ENCODE data around the gene VIL1. TPM values are rescaled to one million over a fixed set of nuclear protein-coding genes. Genes with fewer than 3 reads are reported as not detected.

Gene VIL1
- total and polyA plus RNA-seq, 2 of the 13 experiments (the other 11 are each of a cell fraction or from before 2014, with no cell fraction given), result 287 to 301 TPM

GRCh38 chr2:218396688-218397462, 22.0 kb upstream of the VIL1 start (continued):
- TF ChIP-seq POLR2A (IDR thresholded peaks at IDR 0.05; ENCODE audit: insufficient read depth in 1 of 2, low read depth in 2 of 2, low read length in 2 of 2) (0 out of 4 replicates have a peak, but pooled peaks of 1 of the 2 experiments have one; percentile 7), ARID5B (CRISPR knock-in tag; IDR thresholded peaks at IDR 0.05) (peak; percentile 53; the same call in 1 of the 2 replicates), ZNF441 (CRISPR knock-in tag; IDR thresholded peaks at IDR 0.05; ENCODE audit: borderline replicate concordance) (peak; percentile 14; the same call in 1 of the 2 replicates), ZBTB40 (IDR thresholded peaks at IDR 0.05) (no peak), ZBTB40 (CRISPR knock-in tag; IDR thresholded peaks at IDR 0.05) (peak; percentile 31; the same call in 1 of the 2 replicates), ZFYVE20 (CRISPR knock-in tag; IDR thresholded peaks at IDR 0.05; ENCODE audit: borderline replicate concordance, low read depth) (no peak), CBX1 (IDR thresholded peaks at IDR 0.05; ENCODE audit: low read depth) (peak; percentile 29), SOX5 (CRISPR knock-in tag; IDR thresholded peaks at IDR 0.05; ENCODE audit: borderline replicate concordance) (peak; percentile 43; the same call in 1 of the 2 replicates), HCFC1 (IDR thresholded peaks at IDR 0.05; ENCODE audit: low read depth, low read length) (no peak), KDM5A (IDR thresholded peaks at IDR 0.05; ENCODE audit: borderline replicate concordance, low read length) (no peak; the same call in 1 of the 2 replicates), FIP1L1 (IDR thresholded peaks at IDR 0.05; ENCODE audit: borderline replicate concordance, insufficient read depth, low read depth, low read length) (peak; percentile 36; the same call in 1 of the 2 replicates), ZNF607 (CRISPR knock-in tag; IDR thresholded peaks at IDR 0.05; ENCODE audit: borderline replicate concordance) (0 out of 2 replicates have a peak, but pooled peaks have one; percentile 7)
- TF ChIP-seq, protein P1, sequence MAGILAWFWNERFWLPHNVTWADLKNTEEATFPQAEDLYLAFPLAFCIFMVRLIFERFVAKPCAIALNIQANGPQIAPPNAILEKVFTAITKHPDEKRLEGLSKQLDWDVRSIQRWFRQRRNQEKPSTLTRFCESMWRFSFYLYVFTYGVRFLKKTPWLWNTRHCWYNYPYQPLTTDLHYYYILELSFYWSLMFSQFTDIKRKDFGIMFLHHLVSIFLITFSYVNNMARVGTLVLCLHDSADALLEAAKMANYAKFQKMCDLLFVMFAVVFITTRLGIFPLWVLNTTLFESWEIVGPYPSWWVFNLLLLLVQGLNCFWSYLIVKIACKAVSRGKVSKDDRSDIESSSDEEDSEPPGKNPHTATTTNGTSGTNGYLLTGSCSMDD (CRISPR knock-in tag; IDR thresholded peaks at IDR 0.05), result no peak

Data from HepG2 (cell line).